Measurements from ENCODE around the gene SEMA5A.

Gene SEMA5A

GRCh38 chr5:9094582-9094981 lies 451.3 kb downstream of the SEMA5A start:
- Histone ChIP-seq H3K4me3 (ENCODE audit: insufficient read length, low read depth) (no peak overlapping the region), H3K9me3 (ENCODE audit: insufficient read depth, low read length) (no peaks in the 10 kb centered on the region), H3K27me3 (ENCODE audit: insufficient read depth, insufficient read length) (no peaks in the 10 kb centered on the region), H3K36me3 (ENCODE audit: insufficient read depth, insufficient read length, low read length) (no peaks in the 10 kb centered on the region), H3K9ac (ENCODE audit: insufficient read length, low read depth) (no peak overlapping the region), H3K4me1 (ENCODE audit: insufficient read depth, insufficient read length) (no peaks in the 10 kb centered on the region)
- TF ChIP-seq YY1 (IDR thresholded peaks at IDR 0.05; ENCODE audit: insufficient read depth, insufficient read length) (no peak), ZNF274 (IDR thresholded peaks at IDR 0.05; ENCODE audit: low read depth, low read length) (no peak), SUZ12 (IDR thresholded peaks at IDR 0.05; ENCODE audit: extremely low read depth, insufficient read depth, insufficient read length) (no peak)
- DNase-seq (ENCODE audit: low read depth, low spot score), result no peak

DNA sequence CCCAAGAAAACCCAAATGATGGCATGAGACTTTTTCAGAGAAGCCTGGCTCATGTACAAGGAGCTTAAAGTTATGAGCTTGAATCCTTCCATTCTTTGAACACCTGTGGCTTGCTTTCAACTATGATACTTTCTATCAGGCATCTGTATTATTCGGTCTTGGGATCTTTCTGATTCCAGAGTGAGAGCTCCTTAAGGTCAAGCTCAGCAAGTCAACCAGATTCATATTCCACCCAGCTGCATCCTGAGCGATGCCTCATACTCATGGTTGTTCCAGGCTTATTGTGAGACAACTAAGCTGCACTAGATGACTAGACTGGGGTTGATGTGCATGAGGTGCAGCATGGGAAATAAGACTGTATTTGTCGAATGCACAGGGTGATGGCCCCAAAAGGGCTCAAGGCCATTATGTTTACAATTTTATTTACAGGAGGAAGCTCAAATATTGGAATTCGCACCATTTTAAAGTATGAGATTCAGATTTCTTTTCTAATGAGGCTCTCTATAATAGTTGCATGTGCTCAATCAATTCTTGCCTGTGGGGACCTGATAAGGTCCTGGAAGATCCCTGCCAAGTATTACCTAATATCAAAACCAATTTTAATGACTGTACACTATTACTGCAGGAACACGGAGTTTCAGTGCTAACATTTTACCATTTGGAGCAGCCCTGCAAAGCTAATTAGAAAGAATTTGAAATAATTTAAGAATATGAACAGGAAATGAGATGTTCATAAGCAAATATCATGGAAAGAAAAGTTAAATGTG lies 453.8 kb downstream of the SEMA5A start:
- Histone ChIP-seq H3K27me3 (ENCODE audit: insufficient read depth, insufficient read length) (no peaks in the 10 kb centered on the region), H3K4me3 (ENCODE audit: insufficient read length, low read depth) (no peak overlapping the region), H3K9ac (ENCODE audit: insufficient read length, low read depth) (no peak overlapping the region), H3K36me3 (ENCODE audit: insufficient read depth, insufficient read length, low read length) (no peaks in the 10 kb centered on the region), H3K9me3 (ENCODE audit: insufficient read depth, low read length) (no peaks in the 10 kb centered on the region), H3K4me1 (ENCODE audit: insufficient read depth, insufficient read length) (no peaks in the 10 kb centered on the region)
- TF ChIP-seq SUZ12 (IDR thresholded peaks at IDR 0.05; ENCODE audit: extremely low read depth, insufficient read depth, insufficient read length), result no peak
- no peak for TF ChIP-seq YY1 (IDR thresholded peaks at IDR 0.05; ENCODE audit: insufficient read depth, insufficient read length)
- no peak for TF ChIP-seq ZNF274 (IDR thresholded peaks at IDR 0.05; ENCODE audit: low read depth, low read length)
- DNase-seq (ENCODE audit: low read depth, low spot score), result no peak

- Histone ChIP-seq H3K27me3 (ENCODE audit: insufficient read depth, insufficient read length) (no peaks in the 10 kb centered on the region), H3K9ac (ENCODE audit: insufficient read length, low read depth) (no peak overlapping the region), H3K4me3 (ENCODE audit: insufficient read length, low read depth) (no peak overlapping the region), H3K4me1 (ENCODE audit: insufficient read depth, insufficient read length) (no peaks in the 10 kb centered on the region), H3K36me3 (ENCODE audit: insufficient read depth, insufficient read length, low read length) (no peaks in the 10 kb centered on the region), H3K9me3 (ENCODE audit: insufficient read depth, low read length) (peaks cover 3% of the 10 kb centered on the region; the same call in 1 of the 2 replicates)
- no peak for TF ChIP-seq YY1 (IDR thresholded peaks at IDR 0.05; ENCODE audit: insufficient read depth, insufficient read length)
- no peak for TF ChIP-seq SUZ12 (IDR thresholded peaks at IDR 0.05; ENCODE audit: extremely low read depth, insufficient read depth, insufficient read length)
- TF ChIP-seq ZNF274 (IDR thresholded peaks at IDR 0.05; ENCODE audit: low read depth, low read length), result no peak
- no peak for DNase-seq (ENCODE audit: low read depth, low spot score)
These were observed 455.4 kb downstream of the SEMA5A start for GRCh38 chr5:9090381-9091026.

DNA sequence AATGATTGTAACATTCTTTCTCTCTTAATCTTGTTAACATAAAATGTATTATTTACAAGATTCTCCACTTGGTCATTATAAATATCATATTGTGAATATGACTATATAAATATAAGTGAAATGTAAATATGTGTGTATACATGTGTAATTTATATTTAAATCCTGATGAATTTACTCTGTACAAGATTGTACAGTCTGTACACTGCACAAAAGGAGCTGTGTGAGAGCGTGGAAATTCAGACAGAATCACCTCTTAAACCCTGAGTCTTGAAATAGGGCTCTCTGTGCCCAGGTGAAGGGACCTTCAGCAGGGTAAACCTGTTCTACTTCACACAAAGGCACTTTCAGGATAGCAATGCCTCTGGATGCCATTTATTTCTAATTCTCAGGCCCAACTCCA lies 456.0 kb downstream of the SEMA5A start:
- H3K36me3 ChIP-seq (ENCODE audit: insufficient read depth, insufficient read length, low read length), result no peaks in the 10 kb centered on the region
- no peak for TF ChIP-seq SUZ12 (IDR thresholded peaks at IDR 0.05; ENCODE audit: extremely low read depth, insufficient read depth, insufficient read length)
- no peak for TF ChIP-seq YY1 (IDR thresholded peaks at IDR 0.05; ENCODE audit: insufficient read depth, insufficient read length)
- no peak for TF ChIP-seq ZNF274 (IDR thresholded peaks at IDR 0.05; ENCODE audit: low read depth, low read length)
- no peak overlapping the region for H3K9ac ChIP-seq (ENCODE audit: insufficient read length, low read depth)
- H3K4me3 ChIP-seq (ENCODE audit: insufficient read length, low read depth), result no peak overlapping the region
- no peaks in the 10 kb centered on the region for H3K27me3 ChIP-seq (ENCODE audit: insufficient read depth, insufficient read length)
- no peaks in the 10 kb centered on the region for H3K4me1 ChIP-seq (ENCODE audit: insufficient read depth, insufficient read length)
- no peak for DNase-seq (ENCODE audit: low read depth, low spot score)
- H3K9me3 ChIP-seq (ENCODE audit: insufficient read depth, low read length), result peaks cover 8% of the 10 kb centered on the region; the same call in 1 of the 2 replicates

GRCh38 chr5:9082996-9083395 lies 462.9 kb downstream of the SEMA5A start:
- no peak overlapping the region for H3K9ac ChIP-seq (ENCODE audit: insufficient read length, low read depth)
- TF ChIP-seq ZNF274 (IDR thresholded peaks at IDR 0.05; ENCODE audit: low read depth, low read length) (no peak), SUZ12 (IDR thresholded peaks at IDR 0.05; ENCODE audit: extremely low read depth, insufficient read depth, insufficient read length) (no peak), YY1 (IDR thresholded peaks at IDR 0.05; ENCODE audit: insufficient read depth, insufficient read length) (no peak)
- H3K36me3 ChIP-seq (ENCODE audit: insufficient read depth, insufficient read length, low read length), result no peaks in the 10 kb centered on the region
- no peaks in the 10 kb centered on the region for H3K27me3 ChIP-seq (ENCODE audit: insufficient read depth, insufficient read length)
- no peaks in the 10 kb centered on the region for H3K4me1 ChIP-seq (ENCODE audit: insufficient read depth, insufficient read length)
- no peak overlapping the region for H3K4me3 ChIP-seq (ENCODE audit: insufficient read length, low read depth)
- DNase-seq (ENCODE audit: low read depth, low spot score), result no peak
- H3K9me3 ChIP-seq (ENCODE audit: insufficient read depth, low read length), result peaks cover 8% of the 10 kb centered on the region; the same call in 1 of the 2 replicates

DNA sequence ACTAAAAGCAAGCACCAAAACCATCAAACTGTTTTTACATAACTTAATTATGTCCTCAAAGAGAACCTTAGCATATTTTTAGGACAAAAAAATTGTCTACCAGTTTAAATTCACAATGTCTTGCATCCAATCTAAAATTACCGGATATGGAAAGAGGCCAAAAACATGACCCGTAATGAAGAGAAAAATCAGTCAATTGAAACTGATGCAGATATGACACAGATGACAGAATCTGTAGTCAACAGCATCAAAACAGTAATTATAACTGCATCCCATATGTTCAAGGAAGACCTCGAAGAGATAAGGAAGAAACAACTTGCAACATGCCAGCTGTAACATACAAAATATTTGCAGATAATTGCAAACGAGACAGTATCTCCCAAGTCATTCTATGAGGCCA lies 473.2 kb downstream of the SEMA5A start:
- H3K4me1 ChIP-seq (ENCODE audit: insufficient read depth, insufficient read length), result no peaks in the 10 kb centered on the region
- no peak overlapping the region for H3K4me3 ChIP-seq (ENCODE audit: insufficient read length, low read depth)
- DNase-seq (ENCODE audit: low read depth, low spot score), result no peak
- H3K9ac ChIP-seq (ENCODE audit: insufficient read length, low read depth), result no peak overlapping the region
- no peaks in the 10 kb centered on the region for H3K36me3 ChIP-seq (ENCODE audit: insufficient read depth, insufficient read length, low read length)
- no peak for TF ChIP-seq SUZ12 (IDR thresholded peaks at IDR 0.05; ENCODE audit: extremely low read depth, insufficient read depth, insufficient read length)
- TF ChIP-seq YY1 (IDR thresholded peaks at IDR 0.05; ENCODE audit: insufficient read depth, insufficient read length), result no peak
- no peak for TF ChIP-seq ZNF274 (IDR thresholded peaks at IDR 0.05; ENCODE audit: low read depth, low read length)
- no peaks in the 10 kb centered on the region for H3K27me3 ChIP-seq (ENCODE audit: insufficient read depth, insufficient read length)
- H3K9me3 ChIP-seq (ENCODE audit: insufficient read depth, low read length), result no peaks in the 10 kb centered on the region

- no peaks in the 10 kb centered on the region for H3K9me3 ChIP-seq (ENCODE audit: insufficient read depth, low read length)
- DNase-seq (ENCODE audit: low read depth, low spot score), result no peak
- H3K4me3 ChIP-seq (ENCODE audit: insufficient read length, low read depth), result no peak overlapping the region
- H3K4me1 ChIP-seq (ENCODE audit: insufficient read depth, insufficient read length), result no peaks in the 10 kb centered on the region
- TF ChIP-seq SUZ12 (IDR thresholded peaks at IDR 0.05; ENCODE audit: extremely low read depth, insufficient read depth, insufficient read length) (no peak), YY1 (IDR thresholded peaks at IDR 0.05; ENCODE audit: insufficient read depth, insufficient read length) (no peak), ZNF274 (IDR thresholded peaks at IDR 0.05; ENCODE audit: low read depth, low read length) (no peak)
- H3K27me3 ChIP-seq (ENCODE audit: insufficient read depth, insufficient read length), result no peaks in the 10 kb centered on the region
- H3K36me3 ChIP-seq (ENCODE audit: insufficient read depth, insufficient read length, low read length), result no peaks in the 10 kb centered on the region
- no peak overlapping the region for H3K9ac ChIP-seq (ENCODE audit: insufficient read length, low read depth)
These were observed 474.4 kb downstream of the SEMA5A start for GRCh38 chr5:9071524-9071923.

Data from NT2/D1 (cell line).